ENCODE measurements around the gene IP6K3. TPM values are rescaled to one million over a fixed set of nuclear protein-coding genes. Genes with fewer than 3 reads are reported as not detected.

Gene IP6K3
- total RNA-seq, 1 donor from 2014 or later, result 2.9 TPM

DNA sequence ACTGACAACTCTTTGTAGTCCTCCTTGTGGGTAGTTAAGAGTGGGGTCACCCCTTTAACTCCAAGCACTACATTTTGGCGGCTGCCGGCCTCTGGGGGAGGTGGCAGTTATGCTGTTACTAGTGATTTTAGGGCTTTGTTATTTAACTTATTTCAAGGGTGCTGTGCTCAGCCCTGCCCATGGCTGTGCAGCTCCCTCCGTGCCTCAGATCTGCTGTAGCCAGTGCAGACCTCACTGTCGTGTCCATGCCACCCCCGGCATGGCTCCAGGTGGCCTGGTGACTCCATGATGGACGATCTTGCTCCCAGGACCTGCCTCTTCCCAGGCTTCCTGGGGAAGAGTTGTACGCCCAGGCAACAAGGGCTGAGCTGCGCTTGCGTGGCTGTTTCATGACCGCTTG lies 50.6 kb downstream of the IP6K3 start:
- no peak overlapping the region for H3K27ac Mint-ChIP-seq

GRCh38 chr6:33695451-33695887 lies 51.2 kb downstream of the IP6K3 start:
- Histone ChIP-seq H3K4me2 (no peak overlapping the region), H3K4me3 (no peak overlapping the region), H3K27ac (no peak overlapping the region), H2AFZ (replicated peaks) (no peak overlapping the region), H3K36me3 (peaks cover 7% of the 10 kb centered on the region), H3K4me1 (peaks cover 3% of the 10 kb centered on the region), H3K79me2 (ENCODE audit: low read depth) (peaks cover 6% of the 10 kb centered on the region), H3K27me3 (no peaks in the 10 kb centered on the region), H3K9ac (no peak overlapping the region), H3F3A (ENCODE audit: low read depth) (peaks cover 9% of the 10 kb centered on the region), H4K20me1 (ENCODE audit: low read depth) (peaks cover 14% of the 10 kb centered on the region), H3K9me3 (ENCODE audit: low read depth) (no peaks in the 10 kb centered on the region)
- Mint-ChIP-seq H3K36me3 (peaks cover 15% of the 10 kb centered on the region), H3K9me3 (no peaks in the 10 kb centered on the region), H3K4me1 (peaks cover 20% of the 10 kb centered on the region), H3K4me3 (no peak overlapping the region), H3K27me3 (ENCODE audit: insufficient read depth, low read depth) (peaks cover 4% of the 10 kb centered on the region), H3K27ac (no peak overlapping the region)
- TF ChIP-seq EZH2phosphoT487 (IDR thresholded peaks at IDR 0.05), result no peak
- TF ChIP-seq EZH2 (IDR thresholded peaks at IDR 0.05), result no peak
- TF ChIP-seq, protein P1, sequence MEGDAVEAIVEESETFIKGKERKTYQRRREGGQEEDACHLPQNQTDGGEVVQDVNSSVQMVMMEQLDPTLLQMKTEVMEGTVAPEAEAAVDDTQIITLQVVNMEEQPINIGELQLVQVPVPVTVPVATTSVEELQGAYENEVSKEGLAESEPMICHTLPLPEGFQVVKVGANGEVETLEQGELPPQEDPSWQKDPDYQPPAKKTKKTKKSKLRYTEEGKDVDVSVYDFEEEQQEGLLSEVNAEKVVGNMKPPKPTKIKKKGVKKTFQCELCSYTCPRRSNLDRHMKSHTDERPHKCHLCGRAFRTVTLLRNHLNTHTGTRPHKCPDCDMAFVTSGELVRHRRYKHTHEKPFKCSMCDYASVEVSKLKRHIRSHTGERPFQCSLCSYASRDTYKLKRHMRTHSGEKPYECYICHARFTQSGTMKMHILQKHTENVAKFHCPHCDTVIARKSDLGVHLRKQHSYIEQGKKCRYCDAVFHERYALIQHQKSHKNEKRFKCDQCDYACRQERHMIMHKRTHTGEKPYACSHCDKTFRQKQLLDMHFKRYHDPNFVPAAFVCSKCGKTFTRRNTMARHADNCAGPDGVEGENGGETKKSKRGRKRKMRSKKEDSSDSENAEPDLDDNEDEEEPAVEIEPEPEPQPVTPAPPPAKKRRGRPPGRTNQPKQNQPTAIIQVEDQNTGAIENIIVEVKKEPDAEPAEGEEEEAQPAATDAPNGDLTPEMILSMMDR (IDR thresholded peaks at IDR 0.05), result no peak
- no peak for DNase-seq (ENCODE audit: low spot score)

More for the DNA sequence above, 50.6 kb downstream of the IP6K3 start:
- Histone ChIP-seq H3K79me2 (ENCODE audit: low read depth) (peaks cover 6% of the 10 kb centered on the region), H3K9ac (no peak overlapping the region), H3K27ac (no peak overlapping the region), H2AFZ (replicated peaks) (no peak overlapping the region), H3K4me3 (no peak overlapping the region), H3F3A (ENCODE audit: low read depth) (peaks cover 13% of the 10 kb centered on the region), H3K9me3 (ENCODE audit: low read depth) (no peaks in the 10 kb centered on the region), H3K36me3 (peaks cover 7% of the 10 kb centered on the region), H3K27me3 (no peaks in the 10 kb centered on the region), H3K4me1 (peaks cover 3% of the 10 kb centered on the region), H4K20me1 (ENCODE audit: low read depth) (peaks cover 18% of the 10 kb centered on the region), H3K4me2 (no peak overlapping the region)
- peaks cover 4% of the 10 kb centered on the region for H3K27me3 Mint-ChIP-seq (ENCODE audit: insufficient read depth, low read depth)
- no peak overlapping the region for H3K4me3 Mint-ChIP-seq
- peaks cover 11% of the 10 kb centered on the region for H3K36me3 Mint-ChIP-seq
- H3K9me3 Mint-ChIP-seq, result no peaks in the 10 kb centered on the region
- DNase-seq (ENCODE audit: low spot score), result no peak
- TF ChIP-seq, protein P1 (IDR thresholded peaks at IDR 0.05), result no peak
- no peak for TF ChIP-seq EZH2 (IDR thresholded peaks at IDR 0.05)
- no peak for TF ChIP-seq EZH2phosphoT487 (IDR thresholded peaks at IDR 0.05)
- H3K4me1 Mint-ChIP-seq, result peaks cover 20% of the 10 kb centered on the region

DNA sequence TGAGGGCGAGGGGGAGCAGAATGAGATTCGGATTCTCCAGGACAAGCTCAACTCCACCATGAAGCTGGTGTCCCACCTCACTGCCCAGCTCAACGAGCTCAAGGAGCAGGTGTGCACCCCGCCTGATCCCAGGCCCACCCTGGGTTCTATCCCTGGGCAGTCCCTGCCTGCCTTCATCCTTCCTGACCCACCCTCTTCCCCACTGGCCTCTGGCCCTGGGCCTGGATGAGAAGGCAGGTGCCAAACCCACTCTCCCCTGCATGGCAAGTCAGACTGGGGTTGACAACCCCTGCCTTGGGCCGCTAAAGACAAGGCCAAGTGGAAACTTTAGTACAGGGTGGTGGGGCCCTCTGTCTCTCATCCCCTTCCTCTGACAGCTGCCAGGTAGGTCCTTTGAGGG lies 51.7 kb downstream of the IP6K3 start:
- Histone ChIP-seq H3K4me2 (no peak overlapping the region), H3K9ac (no peak overlapping the region), H3K27ac (no peak overlapping the region), H4K20me1 (ENCODE audit: low read depth) (peaks cover 10% of the 10 kb centered on the region), H3F3A (ENCODE audit: low read depth) (peaks cover 4% of the 10 kb centered on the region), H3K36me3 (peaks cover 6% of the 10 kb centered on the region), H3K27me3 (no peaks in the 10 kb centered on the region), H3K4me1 (peaks cover 3% of the 10 kb centered on the region), H2AFZ (replicated peaks) (no peak overlapping the region), H3K9me3 (ENCODE audit: low read depth) (no peaks in the 10 kb centered on the region), H3K79me2 (ENCODE audit: low read depth) (peaks cover 6% of the 10 kb centered on the region), H3K4me3 (no peak overlapping the region)
- H3K4me3 Mint-ChIP-seq, result no peak overlapping the region
- no peak for DNase-seq (ENCODE audit: low spot score)
- H3K9me3 Mint-ChIP-seq, result no peaks in the 10 kb centered on the region
- H3K27ac Mint-ChIP-seq, result peak overlapping the region; percentile 78
- peaks cover 15% of the 10 kb centered on the region for H3K36me3 Mint-ChIP-seq
- TF ChIP-seq, protein P1 (IDR thresholded peaks at IDR 0.05), result no peak
- TF ChIP-seq EZH2phosphoT487 (IDR thresholded peaks at IDR 0.05) (no peak), EZH2 (IDR thresholded peaks at IDR 0.05) (no peak)
- H3K27me3 Mint-ChIP-seq (ENCODE audit: insufficient read depth, low read depth), result peaks cover 4% of the 10 kb centered on the region
- H3K4me1 Mint-ChIP-seq, result peaks cover 18% of the 10 kb centered on the region

All from neural progenitor cell (in vitro differentiated cells).